H9 (cell line): ENCODE results near the gene KIF13A. TPM values are rescaled to one million over a fixed set of nuclear protein-coding genes. Genes with fewer than 3 reads are reported as not detected.

Experiments
- DNase-seq: peaks from one replicate; pipeline ENCODE4 v3.0.0-alpha.2; 2017
- H2AFZ ChIP-seq: one replicate; pipeline ENCODE4 v1.6.1; 2013; ENCODE audit warnings: mild to moderate bottlenecking, low read length, control low read depth, moderate library complexity
- H2AK5ac ChIP-seq: 2 replicates; pipeline ENCODE4 v1.6.1; 2013; ENCODE audit warnings: low read length, control low read depth, mixed read lengths; ENCODE audit not compliant: insufficient read length
- H2BK120ac ChIP-seq: one replicate; pipeline ENCODE4 v1.6.1; 2013; ENCODE audit warnings: low read depth, mild to moderate bottlenecking, low read length, control low read depth, inconsistent platforms; ENCODE audit not compliant: poor library complexity, severe bottlenecking
- H2BK12ac ChIP-seq: 2 replicates; pipeline ENCODE4 v1.6.1; 2013; ENCODE audit warnings: low read length, control low read depth, mixed read lengths, low read depth; ENCODE audit not compliant: insufficient read length
- H2BK15ac ChIP-seq: 2 replicates; pipeline ENCODE4 v1.6.1; 2013; ENCODE audit warnings: low read depth, low read length, control low read depth
- H2BK20ac ChIP-seq: one replicate; pipeline ENCODE4 v1.6.1; 2013; ENCODE audit warnings: low read depth, mild to moderate bottlenecking, low read length, control low read depth, inconsistent platforms; ENCODE audit not compliant: poor library complexity, severe bottlenecking
- H2BK5ac ChIP-seq: 2 replicates; pipeline ENCODE4 v1.6.1; 2013; ENCODE audit warnings: low read length, control low read depth, mixed read lengths; ENCODE audit not compliant: insufficient read length
- H3K14ac ChIP-seq: 2 replicates; pipeline ENCODE4 v1.6.1; 2013; ENCODE audit warnings: low read length, control low read depth; ENCODE audit not compliant: insufficient read depth
- H3K18ac ChIP-seq: 2 replicates; pipeline ENCODE4 v1.6.1; 2013; ENCODE audit warnings: low read depth, mild to moderate bottlenecking, mixed read lengths, low read length, control low read depth; ENCODE audit not compliant: insufficient read length
- H3K23ac ChIP-seq: 2 replicates; pipeline ENCODE4 v1.6.1; 2013; ENCODE audit warnings: low read length, control low read depth, mixed read lengths, low read depth; ENCODE audit not compliant: insufficient read length
- H3K23me2 ChIP-seq: 2 replicates; pipeline ENCODE4 v1.6.1; 2013; ENCODE audit warnings: low read depth, mild to moderate bottlenecking, mixed read lengths, low read length, control low read depth; ENCODE audit not compliant: insufficient read length, poor library complexity, severe bottlenecking
- H3K27ac ChIP-seq: 2 replicates; pipeline ENCODE4 v1.5.1; 2013; ENCODE audit warnings: low read length, control low read depth, mixed read lengths, low read depth; ENCODE audit not compliant: insufficient read length
- H3K27me3 ChIP-seq: 2 replicates; pipeline ENCODE4 v1.6.1; 2013; ENCODE audit warnings: low read length, control low read depth, inconsistent platforms; ENCODE audit not compliant: insufficient read depth
- H3K4ac ChIP-seq: 2 replicates; pipeline ENCODE4 v1.6.1; 2013; ENCODE audit warnings: low read depth, mild to moderate bottlenecking, control low read depth, inconsistent platforms, low read length, moderate library complexity
- H3K4me1 ChIP-seq: 2 replicates; pipeline ENCODE4 v1.6.1; 2013; ENCODE audit warnings: low read length, control low read depth, inconsistent platforms; ENCODE audit not compliant: insufficient read depth
- H3K4me2 ChIP-seq: 2 replicates; pipeline ENCODE4 v1.6.1; 2013; ENCODE audit warnings: low read length, control low read depth, mixed read lengths; ENCODE audit not compliant: insufficient read length, insufficient read depth
- H3K56ac ChIP-seq: 2 replicates; pipeline ENCODE4 v1.6.1; 2013; ENCODE audit warnings: low read depth, mild to moderate bottlenecking, mixed read lengths, low read length, control low read depth; ENCODE audit not compliant: insufficient read length
- H3K79me1 ChIP-seq: 2 replicates; pipeline ENCODE4 v1.6.1; 2013; ENCODE audit warnings: low read depth, mild to moderate bottlenecking, moderate library complexity, low read length, control low read depth, inconsistent platforms; ENCODE audit not compliant: insufficient read depth, poor library complexity, severe bottlenecking
- H3K79me2 ChIP-seq: 2 replicates; pipeline ENCODE4 v1.6.1; 2013; ENCODE audit warnings: low read length, control low read depth, inconsistent platforms; ENCODE audit not compliant: insufficient read depth
- H3K9ac ChIP-seq: 2 replicates; pipeline ENCODE4 v1.6.1; 2013; ENCODE audit warnings: low read length, control low read depth, mixed read lengths; ENCODE audit not compliant: insufficient read length; ENCODE audit errors: extremely low read depth
- H3K9me3 ChIP-seq: one replicate; pipeline ENCODE4 v1.6.1; 2013; ENCODE audit warnings: low read depth, low read length, inconsistent platforms; ENCODE audit not compliant: control insufficient read depth
- H3T11ph ChIP-seq: one replicate; pipeline ENCODE4 v1.6.1; 2013; ENCODE audit warnings: mild to moderate bottlenecking, low read length, control low read depth, inconsistent platforms
- H4K20me1 ChIP-seq: one replicate; pipeline ENCODE4 v1.6.1; 2013; ENCODE audit not compliant: control insufficient read depth, insufficient read length, insufficient read depth
- H4K5ac ChIP-seq: 2 replicates; pipeline ENCODE4 v1.6.1; 2013; ENCODE audit warnings: low read depth, mild to moderate bottlenecking, mixed read lengths, low read length, control low read depth; ENCODE audit not compliant: insufficient read length
- H4K8ac ChIP-seq: replicated peaks from 2 replicates; pipeline ENCODE4 v1.6.1; 2013; ENCODE audit warnings: low read length, control low read depth, mixed read lengths, low read depth; ENCODE audit not compliant: insufficient read length
- H4K91ac ChIP-seq: 2 replicates; pipeline ENCODE4 v1.6.1; 2013; ENCODE audit warnings: low read depth, mild to moderate bottlenecking, moderate library complexity, mixed read lengths, low read length, control low read depth; ENCODE audit not compliant: insufficient read length
- H3K27ac Mint-ChIP-seq, 3 experiments: 2 replicates in 2 of 3; 3 replicates in 1 of 3; pipeline ENCODE4 v1.8.0; 2020 to 2021; ENCODE audit warnings: mixed read lengths in 3 of 3, mild to moderate bottlenecking in 1 of 3, moderate library complexity in 1 of 3
- H3K27me3 Mint-ChIP-seq: 2 replicates; pipeline ENCODE4 v1.8.0; 2021; ENCODE audit warnings: low read depth, mild to moderate bottlenecking, moderate library complexity, mixed read lengths
- H3K36me3 Mint-ChIP-seq, 3 experiments: 2 replicates in 2 of 3; 3 replicates in 1 of 3; pipeline ENCODE4 v1.8.0; 2020 to 2021; ENCODE audit warnings: low read depth in 3 of 3, mixed read lengths in 3 of 3; ENCODE audit not compliant: insufficient read depth in 1 of 3
- H3K4me1 Mint-ChIP-seq, 2 experiments: 2 replicates each; pipeline ENCODE4 v1.8.0; 2020; ENCODE audit warnings: mixed read lengths in 2 of 2
- H3K4me3 Mint-ChIP-seq, 2 experiments: 2 replicates in 1 of 2; 3 replicates in 1 of 2; pipeline ENCODE4 v1.8.0; 2020 to 2021; ENCODE audit warnings: mild to moderate bottlenecking in 2 of 2, mixed read lengths in 2 of 2, moderate library complexity in 1 of 2
- H3K9me3 Mint-ChIP-seq, 2 experiments: 2 replicates in 1 of 2; 3 replicates in 1 of 2; pipeline ENCODE4 v1.8.0; 2020; ENCODE audit warnings: mild to moderate bottlenecking in 2 of 2, mixed read lengths in 2 of 2, moderate library complexity in 1 of 2
- CTCF ChIP-seq: fragments of 200-600 bp; sonication (generic); conservative IDR thresholded peaks from 3 replicates; pipeline ENCODE4 v1.8.0; 2021; ENCODE audit warnings: antibody characterized with exemption, mild to moderate bottlenecking
- total RNA-seq: library from RNA; stranded (reverse); gene quantifications from 2 replicates; pipeline ENCODE4 v1.2.1, GENCODE V29; 2021

Gene KIF13A
- total RNA-seq, 1 experiment from 2014 or later, result 38.2 TPM

- Histone ChIP-seq H3K27ac (no peak overlapping the region), H2BK15ac (no peak overlapping the region), H3K9ac (no peak overlapping the region), H3K4ac (no peak overlapping the region), H4K20me1 (no peaks in the 10 kb centered on the region), H3K56ac (no peak overlapping the region), H3K79me1 (no peaks in the 10 kb centered on the region), H2BK5ac (no peak overlapping the region), H3K9me3 (no peaks in the 10 kb centered on the region), H3K4me1 (no peaks in the 10 kb centered on the region), H2BK20ac (no peak overlapping the region), H2AK5ac (no peak overlapping the region), H2AFZ (no peak overlapping the region), H3K27me3 (no peaks in the 10 kb centered on the region), H3K14ac (no peak overlapping the region), H3K23me2 (no peaks in the 10 kb centered on the region), H3K18ac (no peak overlapping the region), H2BK12ac (no peak overlapping the region), H3K79me2 (no peaks in the 10 kb centered on the region), H3K23ac (no peak overlapping the region), H3K4me2 (no peak overlapping the region), H2BK120ac (no peak overlapping the region), H3T11ph (no peak overlapping the region), H4K5ac (no peak overlapping the region), H4K91ac (no peak overlapping the region), H4K8ac (no peak overlapping the region)
- H3K4me1 Mint-ChIP-seq, result peaks cover 10 to 12% of the 10 kb centered on the region in 2 experiments
- H3K4me3 Mint-ChIP-seq, result no peak overlapping the region
- peaks cover 16 to 20% (median 16%) of the 10 kb centered on the region in 3 experiments for H3K36me3 Mint-ChIP-seq
- no peak overlapping the region for H3K27ac Mint-ChIP-seq
- no peak for TF ChIP-seq CTCF
- no peak for DNase-seq
- peaks cover 3 to 11% of the 10 kb centered on the region in 2 experiments; a peak in 4 of 5 replicates for H3K9me3 Mint-ChIP-seq
- H3K27me3 Mint-ChIP-seq, result no peaks in the 10 kb centered on the region
Measured at GRCh38 chr6:17901493-17901892, 85.9 kb downstream of the KIF13A start.
